ENCODE data around the gene CACNG1.

The CACNG1 gene

DNA sequence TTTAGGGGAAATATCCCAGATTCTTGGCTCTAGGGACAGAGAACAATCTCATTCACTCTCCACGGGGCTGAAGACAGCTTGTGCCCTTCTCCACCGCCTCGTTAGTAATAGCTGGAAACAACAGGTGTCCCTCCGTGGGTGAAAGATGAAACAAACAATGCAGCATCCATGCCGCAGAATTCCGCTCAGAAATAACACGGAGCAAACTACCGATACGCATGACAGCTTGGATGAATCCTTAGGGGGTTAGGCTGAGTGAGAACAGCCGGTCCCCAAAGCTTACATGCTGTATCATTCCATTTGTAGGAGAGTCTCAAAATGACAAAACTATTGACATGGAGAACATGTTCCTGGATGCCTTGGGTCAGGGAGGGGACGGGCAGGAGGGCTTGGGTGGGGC lies 29.4 kb upstream of the CACNG1 start:
- no peak overlapping the region for H3K4me3 ChIP-seq (ENCODE audit: low read depth in 1 of 2, low read length in 2 of 2)
- no peaks in the 10 kb centered on the region for H3K9me3 ChIP-seq (ENCODE audit: control insufficient read depth in 1 of 2, low read length in 2 of 2)
- H3K27ac ChIP-seq (ENCODE audit: low read depth, low read length) = no peak overlapping the region
- H3K9ac ChIP-seq (ENCODE audit: low read depth in 1 of 2, low read length in 2 of 2) = no peak overlapping the region
- H3K36me3 ChIP-seq (ENCODE audit: control insufficient read depth in 1 of 2, insufficient read depth in 2 of 2, low read length in 2 of 2) = no peaks in the 10 kb centered on the region
- H3K4me1 ChIP-seq (ENCODE audit: control insufficient read depth in 1 of 2, insufficient read depth in 2 of 2, low read length in 2 of 2) = no peaks in the 10 kb centered on the region
- H3K27me3 ChIP-seq (ENCODE audit: control insufficient read depth in 1 of 2, insufficient read depth in 2 of 2, low read length in 2 of 2) = peaks cover 4 to 5% of the 10 kb centered on the region in 2 donors

DNA sequence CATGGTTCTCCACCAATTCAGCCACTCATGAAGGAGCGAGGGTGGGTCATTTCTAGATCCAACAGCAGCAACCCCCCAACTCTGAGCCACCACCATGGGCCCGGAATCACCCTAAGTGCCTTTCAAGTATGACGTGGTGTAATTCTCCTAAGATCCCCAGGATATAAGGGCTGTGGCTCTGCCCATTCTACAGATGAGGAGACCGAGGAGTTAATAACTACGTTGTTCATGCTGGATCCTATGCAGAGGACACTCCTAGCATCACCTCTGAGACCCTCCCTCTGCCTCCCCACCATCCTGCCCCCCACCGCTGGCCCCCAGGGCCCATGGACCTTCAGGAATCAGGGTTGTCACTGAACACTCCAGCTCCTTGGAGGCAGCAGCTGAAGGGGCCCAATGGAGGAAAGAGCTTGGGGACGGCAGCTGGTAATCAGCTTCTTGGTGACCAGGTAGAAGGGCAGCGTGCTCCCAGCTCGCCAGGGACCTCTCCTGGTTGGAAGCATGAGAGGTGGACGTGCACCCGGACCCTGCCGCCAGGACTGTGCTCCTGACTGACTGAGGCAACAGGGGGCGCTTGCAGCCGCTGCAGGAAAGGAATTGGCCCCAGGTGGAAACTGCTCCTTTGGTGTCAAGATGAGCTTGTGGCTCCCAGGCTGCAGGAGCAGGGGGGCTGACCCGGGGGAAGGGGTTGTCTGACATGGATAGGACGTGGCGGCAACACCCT lies 28.2 kb upstream of the CACNG1 start:
- Histone ChIP-seq H3K4me3 (ENCODE audit: low read depth in 1 of 2, low read length in 2 of 2) (no peak overlapping the region), H3K36me3 (ENCODE audit: control insufficient read depth in 1 of 2, insufficient read depth in 2 of 2, low read length in 2 of 2) (no peaks in the 10 kb centered on the region), H3K9ac (ENCODE audit: low read depth in 1 of 2, low read length in 2 of 2) (no peak overlapping the region), H3K4me1 (ENCODE audit: control insufficient read depth in 1 of 2, insufficient read depth in 2 of 2, low read length in 2 of 2) (no peaks in the 10 kb centered on the region), H3K27ac (ENCODE audit: low read depth, low read length) (no peak overlapping the region), H3K9me3 (ENCODE audit: control insufficient read depth in 1 of 2, low read length in 2 of 2) (no peaks in the 10 kb centered on the region), H3K27me3 (ENCODE audit: control insufficient read depth in 1 of 2, insufficient read depth in 2 of 2, low read length in 2 of 2) (peaks cover 4 to 5% of the 10 kb centered on the region in 2 donors)

DNA sequence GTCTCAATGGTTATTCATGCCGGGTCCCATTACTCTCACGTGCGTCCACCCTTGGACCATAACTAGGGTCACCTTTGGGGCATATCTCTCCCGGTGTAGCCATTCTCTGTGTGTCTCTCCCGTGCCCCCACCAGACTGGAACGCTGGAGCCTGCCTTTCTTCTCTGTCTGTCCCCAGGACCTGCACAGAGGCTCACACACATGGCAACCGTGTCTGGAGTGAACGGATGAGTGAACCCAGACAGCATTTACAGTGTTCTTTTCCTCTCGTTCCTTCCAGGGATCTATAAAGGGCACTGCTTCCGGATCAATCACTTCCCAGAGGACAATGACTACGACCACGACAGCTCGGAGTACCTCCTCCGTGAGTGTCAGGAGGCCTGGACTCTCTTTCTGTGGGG lies 26.4 kb upstream of the CACNG1 start:
- Histone ChIP-seq H3K4me3 (ENCODE audit: low read depth in 1 of 2, low read length in 2 of 2) (no peak overlapping the region), H3K27me3 (ENCODE audit: control insufficient read depth in 1 of 2, insufficient read depth in 2 of 2, low read length in 2 of 2) (peaks cover 0 to 5% of the 10 kb centered on the region in 2 donors), H3K9me3 (ENCODE audit: control insufficient read depth in 1 of 2, low read length in 2 of 2) (no peaks in the 10 kb centered on the region), H3K9ac (ENCODE audit: low read depth in 1 of 2, low read length in 2 of 2) (no peak overlapping the region), H3K36me3 (ENCODE audit: control insufficient read depth in 1 of 2, insufficient read depth in 2 of 2, low read length in 2 of 2) (no peaks in the 10 kb centered on the region), H3K27ac (ENCODE audit: low read depth, low read length) (no peak overlapping the region), H3K4me1 (ENCODE audit: control insufficient read depth in 1 of 2, insufficient read depth in 2 of 2, low read length in 2 of 2) (no peaks in the 10 kb centered on the region)

DNA sequence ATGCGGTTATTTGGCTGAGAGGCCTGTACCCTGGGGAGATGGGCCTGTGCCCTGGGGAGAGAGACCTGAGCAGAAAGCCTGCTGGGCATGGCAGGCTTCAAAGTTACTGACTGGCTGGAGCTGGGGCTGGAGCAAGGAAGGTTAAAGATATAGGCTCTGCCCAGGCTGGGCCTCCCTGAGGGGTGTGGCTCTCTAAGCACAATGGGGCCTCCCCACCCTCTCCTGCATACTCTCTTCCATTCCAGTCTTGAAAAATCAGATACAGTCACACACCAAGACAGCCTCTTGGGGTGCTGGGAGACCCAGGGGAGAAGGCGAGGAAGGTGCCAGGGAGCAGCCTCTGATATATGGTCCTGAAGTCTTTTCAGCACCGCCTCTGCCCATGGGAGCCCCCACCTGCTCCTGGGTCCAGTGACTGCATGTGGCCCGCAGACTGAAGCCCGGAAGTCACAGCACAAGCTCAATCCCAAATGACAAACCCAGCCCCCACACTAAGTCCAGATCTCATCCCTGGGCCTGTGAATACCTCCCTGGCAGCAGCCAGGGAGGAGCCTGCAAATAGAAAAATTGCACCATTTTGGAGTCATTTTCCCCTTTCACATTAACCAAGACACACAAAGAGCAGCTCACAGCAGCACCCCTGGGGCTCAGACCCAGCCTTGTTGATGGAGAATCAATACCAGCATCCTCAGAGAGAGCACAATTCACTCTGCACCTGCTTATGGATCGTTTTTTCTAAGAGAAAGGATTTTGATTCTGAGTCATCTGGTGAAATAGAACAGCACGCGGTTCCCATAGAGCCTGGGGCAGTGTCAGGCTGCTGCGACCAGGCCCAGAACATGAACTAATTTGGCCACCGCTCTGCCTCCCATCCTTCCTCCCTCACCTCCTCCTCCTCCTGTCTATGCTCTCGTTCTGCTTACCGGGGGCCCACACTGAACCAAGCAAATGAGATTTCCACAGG lies 25.6 kb upstream of the CACNG1 start:
- no peaks in the 10 kb centered on the region for H3K9me3 ChIP-seq (ENCODE audit: control insufficient read depth in 1 of 2, low read length in 2 of 2)
- H3K4me3 ChIP-seq (ENCODE audit: low read depth in 1 of 2, low read length in 2 of 2) = no peak overlapping the region
- no peaks in the 10 kb centered on the region for H3K4me1 ChIP-seq (ENCODE audit: control insufficient read depth in 1 of 2, insufficient read depth in 2 of 2, low read length in 2 of 2)
- no peak overlapping the region for H3K9ac ChIP-seq (ENCODE audit: low read depth in 1 of 2, low read length in 2 of 2)
- H3K36me3 ChIP-seq (ENCODE audit: control insufficient read depth in 1 of 2, insufficient read depth in 2 of 2, low read length in 2 of 2) = no peaks in the 10 kb centered on the region
- H3K27ac ChIP-seq (ENCODE audit: low read depth, low read length) = no peak overlapping the region
- peaks cover 0 to 5% of the 10 kb centered on the region in 2 donors for H3K27me3 ChIP-seq (ENCODE audit: control insufficient read depth in 1 of 2, insufficient read depth in 2 of 2, low read length in 2 of 2)

DNA sequence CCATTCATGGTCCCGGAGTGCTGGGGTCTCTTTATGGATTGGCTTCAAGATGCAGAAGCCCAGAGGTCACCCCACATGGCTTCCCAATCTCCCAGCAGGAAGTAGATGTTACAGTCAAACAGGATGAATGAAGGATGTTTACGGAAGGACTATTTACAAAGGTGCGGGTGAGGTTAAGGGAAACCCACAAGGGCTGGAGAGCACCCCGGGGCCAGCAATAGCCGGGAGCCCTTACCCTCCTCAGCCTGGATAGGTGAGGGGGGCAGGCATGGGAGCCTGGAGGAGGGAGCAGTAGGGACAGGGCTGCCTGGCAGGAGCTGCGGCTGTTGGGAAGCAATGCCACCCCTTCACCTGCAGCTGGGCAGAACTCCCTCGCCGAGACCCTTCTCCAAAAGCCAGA lies 24.5 kb upstream of the CACNG1 start:
- H3K4me3 ChIP-seq (ENCODE audit: low read depth in 1 of 2, low read length in 2 of 2) = no peak overlapping the region
- H3K27me3 ChIP-seq (ENCODE audit: control insufficient read depth in 1 of 2, insufficient read depth in 2 of 2, low read length in 2 of 2) = peaks cover 5% of the 10 kb centered on the region in 2 donors
- no peaks in the 10 kb centered on the region for H3K36me3 ChIP-seq (ENCODE audit: control insufficient read depth in 1 of 2, insufficient read depth in 2 of 2, low read length in 2 of 2)
- no peaks in the 10 kb centered on the region for H3K4me1 ChIP-seq (ENCODE audit: control insufficient read depth in 1 of 2, insufficient read depth in 2 of 2, low read length in 2 of 2)
- no peaks in the 10 kb centered on the region for H3K9me3 ChIP-seq (ENCODE audit: control insufficient read depth in 1 of 2, low read length in 2 of 2)
- no peak overlapping the region for H3K27ac ChIP-seq (ENCODE audit: low read depth, low read length)
- no peak overlapping the region for H3K9ac ChIP-seq (ENCODE audit: low read depth in 1 of 2, low read length in 2 of 2)

DNA sequence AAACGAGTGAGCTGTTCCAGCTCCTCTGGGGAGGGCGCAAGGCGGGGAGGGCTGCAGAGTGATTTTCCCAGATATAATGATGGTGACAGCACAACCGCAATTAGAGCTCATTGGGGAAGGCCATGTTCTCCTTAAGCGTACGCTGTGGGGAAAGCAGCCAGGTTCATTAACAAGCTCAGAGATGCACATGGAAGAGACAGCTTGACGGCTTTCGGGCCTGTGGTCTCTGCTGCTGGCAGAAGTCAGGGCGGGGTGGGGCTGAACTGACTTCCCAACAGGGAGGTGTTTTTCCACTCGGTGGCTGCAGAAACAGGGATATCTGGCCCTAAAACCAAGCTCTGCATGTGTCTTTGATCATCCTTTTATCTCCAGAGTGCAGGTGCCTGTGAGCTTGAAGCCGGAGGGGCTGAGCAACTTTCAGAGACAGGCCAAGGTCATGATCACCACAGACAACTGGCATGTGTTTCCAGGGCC lies 24.0 kb upstream of the CACNG1 start:
- H3K36me3 ChIP-seq (ENCODE audit: control insufficient read depth in 1 of 2, insufficient read depth in 2 of 2, low read length in 2 of 2) = no peaks in the 10 kb centered on the region
- peaks cover 5% of the 10 kb centered on the region in 2 donors for H3K27me3 ChIP-seq (ENCODE audit: control insufficient read depth in 1 of 2, insufficient read depth in 2 of 2, low read length in 2 of 2)
- H3K9me3 ChIP-seq (ENCODE audit: control insufficient read depth in 1 of 2, low read length in 2 of 2) = no peaks in the 10 kb centered on the region
- no peak overlapping the region for H3K27ac ChIP-seq (ENCODE audit: low read depth, low read length)
- peaks cover 3 to 4% of the 10 kb centered on the region in 2 donors for H3K4me1 ChIP-seq (ENCODE audit: control insufficient read depth in 1 of 2, insufficient read depth in 2 of 2, low read length in 2 of 2)
- H3K4me3 ChIP-seq (ENCODE audit: low read depth in 1 of 2, low read length in 2 of 2) = no peak overlapping the region
- H3K9ac ChIP-seq (ENCODE audit: low read depth in 1 of 2, low read length in 2 of 2) = no peak overlapping the region

DNA sequence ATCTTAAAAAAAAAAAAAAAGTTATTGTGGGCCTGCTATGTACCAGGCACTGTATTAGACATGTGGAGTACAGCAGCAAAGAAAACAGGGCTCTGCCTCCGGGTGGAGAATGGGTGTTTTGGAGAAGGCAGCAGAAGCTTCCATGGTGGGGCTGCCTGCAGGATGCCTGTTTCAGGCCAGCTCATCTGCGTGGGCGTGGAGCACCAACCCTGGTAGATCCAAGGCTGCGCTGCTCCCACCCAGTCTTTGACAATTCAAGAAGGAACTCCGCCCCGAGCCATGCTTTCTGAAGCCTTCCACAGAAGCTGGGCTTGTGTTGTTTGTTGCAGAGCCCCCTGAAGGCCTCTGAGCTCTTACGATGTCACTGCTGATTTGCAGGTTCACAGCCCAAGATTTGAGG lies 23.2 kb upstream of the CACNG1 start:
- Histone ChIP-seq H3K4me3 (ENCODE audit: low read depth in 1 of 2, low read length in 2 of 2) (no peak overlapping the region), H3K4me1 (ENCODE audit: control insufficient read depth in 1 of 2, insufficient read depth in 2 of 2, low read length in 2 of 2) (peaks cover 3 to 9% of the 10 kb centered on the region in 2 donors), H3K9ac (ENCODE audit: low read depth in 1 of 2, low read length in 2 of 2) (no peak overlapping the region), H3K27me3 (ENCODE audit: control insufficient read depth in 1 of 2, insufficient read depth in 2 of 2, low read length in 2 of 2) (peaks cover 5% of the 10 kb centered on the region in 2 donors), H3K36me3 (ENCODE audit: control insufficient read depth in 1 of 2, insufficient read depth in 2 of 2, low read length in 2 of 2) (no peaks in the 10 kb centered on the region), H3K9me3 (ENCODE audit: control insufficient read depth in 1 of 2, low read length in 2 of 2) (no peaks in the 10 kb centered on the region), H3K27ac (ENCODE audit: low read depth, low read length) (no peak overlapping the region)

DNA sequence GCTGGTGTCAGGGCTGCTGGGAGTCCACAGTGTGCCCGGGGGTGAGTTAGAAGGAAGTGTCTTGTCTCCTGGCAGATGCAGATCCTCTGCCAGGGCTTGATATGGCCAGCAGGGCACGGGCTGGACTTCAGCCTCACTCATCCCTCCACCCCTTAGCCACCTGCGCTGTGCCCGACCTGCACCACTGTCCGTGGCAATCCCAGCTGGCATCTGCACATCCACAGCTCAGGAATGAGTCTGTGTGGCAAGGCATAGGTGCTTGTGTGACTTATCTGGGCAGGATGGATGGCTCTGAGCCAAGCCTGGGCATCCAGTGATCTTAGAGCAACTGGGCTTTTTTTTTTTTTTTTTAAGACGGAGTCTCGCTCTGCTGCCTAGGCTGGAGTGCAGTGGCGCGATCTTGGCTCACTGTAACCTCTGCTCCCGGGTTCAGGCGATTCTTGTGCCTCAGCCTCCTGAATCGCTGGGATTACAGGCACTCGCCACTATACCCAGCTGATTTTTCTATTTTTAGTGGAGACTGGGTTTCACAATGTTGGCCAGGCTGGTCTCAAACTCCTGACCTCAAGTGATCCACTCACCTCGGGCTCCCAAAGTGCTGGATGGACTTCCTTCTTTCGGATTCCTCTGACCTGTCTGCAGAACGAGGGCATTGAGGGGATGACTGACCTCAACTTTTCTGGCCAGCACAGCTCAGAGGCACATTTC lies 22.5 kb upstream of the CACNG1 start:
- Histone ChIP-seq H3K27ac (ENCODE audit: low read depth, low read length) (no peak overlapping the region), H3K27me3 (ENCODE audit: control insufficient read depth in 1 of 2, insufficient read depth in 2 of 2, low read length in 2 of 2) (peaks cover 0 to 5% of the 10 kb centered on the region in 2 donors), H3K4me1 (ENCODE audit: control insufficient read depth in 1 of 2, insufficient read depth in 2 of 2, low read length in 2 of 2) (peaks cover 3 to 9% of the 10 kb centered on the region in 2 donors), H3K4me3 (ENCODE audit: low read depth in 1 of 2, low read length in 2 of 2) (no peak overlapping the region), H3K9ac (ENCODE audit: low read depth in 1 of 2, low read length in 2 of 2) (no peak overlapping the region), H3K9me3 (ENCODE audit: control insufficient read depth in 1 of 2, low read length in 2 of 2) (no peaks in the 10 kb centered on the region), H3K36me3 (ENCODE audit: control insufficient read depth in 1 of 2, insufficient read depth in 2 of 2, low read length in 2 of 2) (no peaks in the 10 kb centered on the region)

DNA sequence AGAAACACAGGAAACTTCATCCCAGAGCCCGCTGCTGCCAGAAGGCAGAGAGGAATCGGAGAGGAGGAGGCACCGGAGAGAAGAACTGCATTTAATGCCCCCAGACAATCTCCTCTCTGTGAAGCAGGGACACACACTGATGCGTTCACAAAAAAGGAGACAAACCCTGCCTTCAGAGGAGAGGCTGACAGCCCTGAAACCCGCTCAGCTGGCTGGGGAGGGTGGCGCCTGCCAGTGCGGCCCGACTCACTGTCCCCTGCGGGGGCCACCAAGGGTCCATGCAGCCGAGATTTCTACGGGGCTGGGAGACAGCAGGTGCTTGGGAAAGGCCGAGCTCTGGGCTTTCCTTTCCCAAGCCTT lies 21.9 kb upstream of the CACNG1 start:
- H3K36me3 ChIP-seq (ENCODE audit: control insufficient read depth in 1 of 2, insufficient read depth in 2 of 2, low read length in 2 of 2) = no peaks in the 10 kb centered on the region
- H3K4me3 ChIP-seq (ENCODE audit: low read depth in 1 of 2, low read length in 2 of 2) = no peak overlapping the region
- no peaks in the 10 kb centered on the region for H3K9me3 ChIP-seq (ENCODE audit: control insufficient read depth in 1 of 2, low read length in 2 of 2)
- peaks cover 3 to 9% of the 10 kb centered on the region in 2 donors for H3K4me1 ChIP-seq (ENCODE audit: control insufficient read depth in 1 of 2, insufficient read depth in 2 of 2, low read length in 2 of 2)
- peaks cover 0 to 5% of the 10 kb centered on the region in 2 donors for H3K27me3 ChIP-seq (ENCODE audit: control insufficient read depth in 1 of 2, insufficient read depth in 2 of 2, low read length in 2 of 2)
- H3K27ac ChIP-seq (ENCODE audit: low read depth, low read length) = no peak overlapping the region
- no peak overlapping the region for H3K9ac ChIP-seq (ENCODE audit: low read depth in 1 of 2, low read length in 2 of 2)

DNA sequence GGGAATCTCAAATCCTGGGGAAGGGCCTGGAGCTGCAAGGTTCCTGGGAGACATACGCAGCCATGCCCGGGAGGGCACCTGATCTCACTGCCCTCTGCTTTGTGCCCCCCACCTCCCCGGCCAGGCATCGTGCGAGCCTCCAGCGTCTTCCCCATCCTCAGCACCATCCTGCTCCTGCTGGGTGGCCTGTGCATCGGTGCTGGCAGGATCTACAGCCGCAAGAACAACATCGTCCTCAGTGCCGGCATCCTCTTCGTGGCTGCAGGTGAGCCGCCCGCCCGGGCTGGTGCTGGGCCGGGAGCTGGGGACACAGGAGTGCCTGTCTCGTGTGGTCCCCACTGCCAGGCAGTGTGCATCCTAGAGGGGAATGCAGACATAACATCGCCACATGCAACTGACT lies 19.6 kb upstream of the CACNG1 start:
- peaks cover 0 to 5% of the 10 kb centered on the region in 2 donors for H3K27me3 ChIP-seq (ENCODE audit: control insufficient read depth in 1 of 2, insufficient read depth in 2 of 2, low read length in 2 of 2)
- peaks cover 3 to 9% of the 10 kb centered on the region in 2 donors for H3K4me1 ChIP-seq (ENCODE audit: control insufficient read depth in 1 of 2, insufficient read depth in 2 of 2, low read length in 2 of 2)
- no peak overlapping the region for H3K4me3 ChIP-seq (ENCODE audit: low read depth in 1 of 2, low read length in 2 of 2)
- no peaks in the 10 kb centered on the region for H3K36me3 ChIP-seq (ENCODE audit: control insufficient read depth in 1 of 2, insufficient read depth in 2 of 2, low read length in 2 of 2)
- H3K27ac ChIP-seq (ENCODE audit: low read depth, low read length) = no peak overlapping the region
- no peaks in the 10 kb centered on the region for H3K9me3 ChIP-seq (ENCODE audit: control insufficient read depth in 1 of 2, low read length in 2 of 2)
- no peak overlapping the region for H3K9ac ChIP-seq (ENCODE audit: low read depth in 1 of 2, low read length in 2 of 2)
